Gastroesophageal sphincter (tissue), 4 donors: ENCODE results near the gene COX4I1. TPM values are rescaled to one million over a fixed set of nuclear protein-coding genes. Genes with fewer than 3 reads are reported as not detected.

Source experiments
- ATAC-seq: fragments of 150-250 bp; one replicate; pipeline ENCODE4 v1.9.1; 2016; ENCODE audit warnings: mild to moderate bottlenecking, moderate library complexity
- H3K27ac ChIP-seq, 4 donors: fragments of 200-600 bp; sonication (generic) in 3 of 4; 1 replicate in 3 of 4; 2 replicates in 1 of 4; pipeline ENCODE4 v1.5.1; 2016 to 2019
- H3K27me3 ChIP-seq: fragments of 200-600 bp; sonication (generic); one replicate; pipeline ENCODE4 v1.5.1; 2019
- H3K36me3 ChIP-seq, 2 donors: fragments of 200-600 bp; sonication (generic); one replicate each; pipeline ENCODE4 v1.5.1; 2019; ENCODE audit warnings: control low read depth in 1 of 2
- H3K4me1 ChIP-seq, 3 donors: fragments of 200-600 bp; sonication (generic); 1 replicate in 2 of 3; 2 replicates in 1 of 3; pipeline ENCODE4 v1.5.1; 2016 to 2019; ENCODE audit warnings: control low read depth in 2 of 3
- H3K4me3 ChIP-seq, 2 donors: fragments of 200-600 bp; sonication (generic); one replicate each; pipeline ENCODE4 v1.5.1; 2019; ENCODE audit warnings: mild to moderate bottlenecking in 1 of 2, moderate library complexity in 1 of 2
- H3K9me3 ChIP-seq, 3 donors: fragments of 200-600 bp; sonication (generic); one replicate each; pipeline ENCODE4 v1.5.1; 2017 to 2019; ENCODE audit warnings: control low read depth in 2 of 3
- CTCF ChIP-seq, 4 experiments: fragments of 200-600 bp in 2 of 4; fragments of 450-650 bp in 2 of 4; sonication (generic) in 1 of 4; IDR thresholded peaks; one replicate each; pipeline ENCODE4 v1.5.1; 2017 to 2019; ENCODE audit warnings: antibody characterized with exemption in 4 of 4, mild to moderate bottlenecking in 2 of 4, moderate library complexity in 2 of 4
- EP300 ChIP-seq: sonication (generic); formaldehyde crosslinking; IDR thresholded peaks from one replicate; pipeline ENCODE4 v1.6.1; 2017; ENCODE audit warnings: antibody characterized with exemption, mild to moderate bottlenecking
- POLR2A ChIP-seq, 2 donors: fragments of 450-650 bp; IDR thresholded peaks; one replicate each; pipeline ENCODE4 v1.6.1; 2017; ENCODE audit warnings: antibody characterized with exemption in 2 of 2, mild to moderate bottlenecking in 2 of 2, moderate library complexity in 1 of 2
- POLR2AphosphoS5 ChIP-seq: sonication (generic); formaldehyde crosslinking; IDR thresholded peaks from one replicate; pipeline ENCODE4 v1.6.1; 2017; ENCODE audit warnings: antibody characterized with exemption
- WGBS, 2 donors: methylation state at CpG; one replicate each; pipeline ENCODE4 v1.1.5; 2018; ENCODE audit warnings: low coverage in 1 of 2; 5-methylcytosine and 5-hydroxymethylcytosine counted together
- total RNA-seq, 4 donors: library from RNA; depleted of rRNA; stranded (reverse); fragments of >200 nt; gene quantifications; one replicate each; pipeline ENCODE4 v1.1.0, GENCODE V29; 2016

COX4I1 gene
- total RNA-seq, 4 donors from 2014 or later, result 465 to 597 (median 507) TPM

- H3K9me3 ChIP-seq, result no peaks in the 10 kb centered on the region
- peaks cover 0 to 60% of the 10 kb centered on the region in 2 donors for H3K36me3 ChIP-seq
- WGBS, 2 donors, result 88% methylated on average over 6 of the region's 7 CpGs; no CpG with 5 or more reads in 1 of the 2 donors
- H3K27me3 ChIP-seq, result no peaks in the 10 kb centered on the region
- H3K4me1 ChIP-seq, result peaks cover 0 to 52% (median 23%) of the 10 kb centered on the region in 3 donors
- H3K27ac ChIP-seq, result no peak overlapping the region
- no peak overlapping the region for H3K4me3 ChIP-seq
- no peak for ATAC-seq
- no peak for TF ChIP-seq POLR2A (IDR thresholded peaks at IDR 0.05)
- TF ChIP-seq POLR2AphosphoS5, result no peak
- no peak for TF ChIP-seq EP300
- TF ChIP-seq CTCF (IDR thresholded peaks at IDR 0.05), result no peak
Observed at GRCh38 chr16:85796599-85796998, 2.9 kb upstream of the COX4I1 start.

DNA sequence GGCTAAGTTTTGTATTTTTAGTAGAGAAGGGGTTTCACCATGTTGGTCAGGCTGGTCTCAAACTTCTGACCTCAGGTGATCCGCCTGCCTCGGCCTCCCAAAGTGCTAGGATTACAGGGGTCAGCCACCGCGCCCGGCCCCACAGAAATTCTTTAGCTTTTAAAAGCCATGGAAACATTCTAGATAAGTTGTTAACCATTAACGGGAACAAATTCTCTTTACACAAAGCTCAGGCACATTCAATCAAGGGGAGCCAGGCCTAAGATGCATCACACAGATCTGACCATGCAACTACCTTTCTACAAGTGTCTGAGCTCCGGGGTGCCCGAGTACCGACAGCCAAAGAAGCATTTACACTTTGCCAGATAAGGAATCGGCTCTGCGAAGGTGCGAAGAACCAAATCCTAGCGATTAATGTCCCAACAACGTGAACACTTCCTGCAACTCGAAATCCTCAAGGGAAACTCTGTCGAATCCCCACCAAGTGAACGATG, 1.2 kb upstream of the COX4I1 start:
- Histone ChIP-seq H3K9me3 (no peaks in the 10 kb centered on the region), H3K36me3 (peaks cover 0 to 60% of the 10 kb centered on the region in 2 donors), H3K27me3 (no peaks in the 10 kb centered on the region), H3K27ac (peak overlapping the region in 1 of 4 donors; percentile 91), H3K4me3 (peak overlapping the region; percentile 86 to 88), H3K4me1 (peaks cover 0 to 69% (median 23%) of the 10 kb centered on the region in 3 donors)
- no peak for TF ChIP-seq EP300
- no peak for TF ChIP-seq POLR2A (IDR thresholded peaks at IDR 0.05)
- no peak for TF ChIP-seq POLR2AphosphoS5
- WGBS, 2 donors, result 2 to 20% methylated on average over 9 to 15 of the region's 17 CpGs
- no peak for ATAC-seq

- peak overlapping the region; percentile 86 to 88 for H3K4me3 ChIP-seq
- H3K27me3 ChIP-seq, result no peaks in the 10 kb centered on the region
- no CpG with 5 or more reads among the region's 51 CpGs for WGBS, 2 donors
- no peak for TF ChIP-seq EP300
- no peak for TF ChIP-seq POLR2AphosphoS5
- TF ChIP-seq CTCF (IDR thresholded peaks at IDR 0.05), result peak in 1 of 4 experiments; percentile 2
- TF ChIP-seq POLR2A (IDR thresholded peaks at IDR 0.05), result no peak
- peaks cover 0 to 61% of the 10 kb centered on the region in 2 donors for H3K36me3 ChIP-seq
- peaks cover 0 to 74% (median 23%) of the 10 kb centered on the region in 3 donors for H3K4me1 ChIP-seq
- peak overlapping the region; percentile 80 to 91 (median 90) for H3K27ac ChIP-seq
- H3K9me3 ChIP-seq, result no peaks in the 10 kb centered on the region
- peak; percentile 23 for ATAC-seq
Observed at GRCh38 chr16:85798901-85799496, 496 bp upstream of the COX4I1 start.

DNA sequence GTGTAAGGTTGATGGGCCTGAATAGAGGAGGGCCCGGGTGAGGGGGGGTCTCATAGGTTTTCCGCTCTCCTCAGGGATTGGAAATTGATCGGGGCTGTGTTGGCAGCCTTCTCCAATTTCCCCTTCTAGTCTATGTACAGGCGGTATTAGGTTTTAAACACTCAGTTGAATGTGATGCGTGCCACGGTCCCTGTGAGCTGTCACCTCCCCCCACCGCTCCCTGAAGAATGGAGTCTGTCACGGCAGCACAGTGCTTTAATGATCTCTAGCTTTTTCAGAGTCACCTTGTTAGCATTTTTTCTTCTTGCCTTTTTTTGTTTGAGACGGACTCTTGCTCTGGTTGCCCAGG, 800 bp downstream of the COX4I1 start:
- Histone ChIP-seq H3K27me3 (no peaks in the 10 kb centered on the region), H3K27ac (peak overlapping the region; percentile 80 to 91 (median 90)), H3K4me3 (peak overlapping the region; percentile 86 to 88), H3K4me1 (peaks cover 0 to 74% (median 23%) of the 10 kb centered on the region in 3 donors), H3K36me3 (peaks cover 0 to 61% of the 10 kb centered on the region in 2 donors), H3K9me3 (no peaks in the 10 kb centered on the region)
- WGBS, 2 donors, result 3 to 13% methylated on average over 6 to 8 of the region's 9 CpGs
- TF ChIP-seq POLR2AphosphoS5 (no peak), POLR2A (IDR thresholded peaks at IDR 0.05) (no peak), EP300 (no peak), CTCF (IDR thresholded peaks at IDR 0.05) (no peak)
- no peak for ATAC-seq

- H3K27ac ChIP-seq, result no peak overlapping the region
- no peaks in the 10 kb centered on the region for H3K9me3 ChIP-seq
- 61 to 76% methylated on average over 11 to 13 of the region's 14 CpGs for WGBS, 2 donors
- no peak overlapping the region for H3K4me3 ChIP-seq
- peaks cover 4 to 64% of the 10 kb centered on the region in 2 donors for H3K36me3 ChIP-seq
- no peak for TF ChIP-seq POLR2A (IDR thresholded peaks at IDR 0.05)
- TF ChIP-seq CTCF (IDR thresholded peaks at IDR 0.05), result no peak
- no peak for TF ChIP-seq POLR2AphosphoS5
- TF ChIP-seq EP300, result no peak
- H3K27me3 ChIP-seq, result no peaks in the 10 kb centered on the region
- peaks cover 0 to 44% (median 10%) of the 10 kb centered on the region in 3 donors for H3K4me1 ChIP-seq
- no peak for ATAC-seq
Observed at GRCh38 chr16:85803570-85803969, 4.1 kb downstream of the COX4I1 start.
